Smooth muscle cell of trachea (primary cell): ENCODE data around the gene OR4A5. TPM values are rescaled to one million over a fixed set of nuclear protein-coding genes. Genes with fewer than 3 reads are reported as not detected.

Experiments used
- total RNA-seq: library from RNA; depleted of rRNA; stranded (reverse); fragments of >200 nt; gene quantifications from 2 replicates; pipeline ENCODE4 v1.2.1, GENCODE V29; 2014

The OR4A5 gene
- total RNA-seq = not detected in 2 replicates

GRCh38 chr11:54706532-54706931 is at the start of gene OR4A5:
Gene OR4A5 (plus strand): TSS chr11:54706832. CDS start chr11:54706885, 53 bp downstream.

Other genes starting within 250 kb of the OR4A5 start
- not detected in 2 replicates for gene OR4C46, start 102.8 kb upstream of the OR4A5 start, total RNA-seq